SW 1271 (cell line): Measurements from ENCODE around the gene SCYL1.

Experiments used
- DNase-seq, 2 experiments: peaks; one replicate each; lab custom pipeline; 2025; lab: John Stamatoyannopoulos, UW

Gene SCYL1

DNA sequence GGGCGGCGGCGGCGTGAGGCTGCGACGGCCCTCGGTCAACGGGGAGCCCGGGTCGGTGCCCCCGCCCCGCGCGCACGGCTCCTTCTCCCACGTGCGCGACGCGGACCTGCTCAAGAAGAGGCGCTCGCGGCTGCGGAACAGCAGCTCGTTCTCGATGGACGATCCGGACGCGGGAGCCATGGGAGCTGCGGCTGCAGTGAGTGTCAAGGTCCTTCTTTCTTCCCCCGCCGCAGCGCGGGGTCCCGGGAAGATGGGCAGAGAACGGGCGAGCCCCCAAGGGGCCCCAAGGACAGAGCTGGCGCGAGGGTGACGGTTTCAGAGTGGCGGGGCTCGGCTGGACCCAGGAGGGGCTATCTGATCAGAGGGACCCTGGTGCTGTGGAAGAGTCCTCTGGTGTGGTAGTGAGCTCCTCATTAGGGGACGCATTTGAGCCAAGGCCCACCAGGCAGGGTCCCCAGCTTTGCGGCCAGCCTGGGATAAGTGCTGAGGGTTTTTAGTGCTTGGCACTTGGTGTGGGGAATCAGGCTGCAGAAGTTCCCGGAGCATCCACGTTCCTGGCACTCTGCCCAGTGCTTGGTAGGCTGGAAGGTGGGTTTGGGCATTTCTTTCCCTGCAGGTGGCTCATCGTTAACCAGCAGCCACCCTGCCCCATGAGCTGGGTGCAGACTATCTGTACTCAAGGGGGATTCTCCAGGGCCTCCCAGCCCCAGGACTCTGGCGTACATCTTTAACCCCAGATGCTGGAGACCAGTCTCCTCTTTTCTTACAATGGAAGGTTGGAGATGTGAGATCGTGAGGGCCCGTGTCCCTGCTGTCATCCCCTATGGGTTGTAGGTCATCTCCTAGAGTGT lies 60.7 kb downstream of the SCYL1 start:
- no peak for DNase-seq

DNA sequence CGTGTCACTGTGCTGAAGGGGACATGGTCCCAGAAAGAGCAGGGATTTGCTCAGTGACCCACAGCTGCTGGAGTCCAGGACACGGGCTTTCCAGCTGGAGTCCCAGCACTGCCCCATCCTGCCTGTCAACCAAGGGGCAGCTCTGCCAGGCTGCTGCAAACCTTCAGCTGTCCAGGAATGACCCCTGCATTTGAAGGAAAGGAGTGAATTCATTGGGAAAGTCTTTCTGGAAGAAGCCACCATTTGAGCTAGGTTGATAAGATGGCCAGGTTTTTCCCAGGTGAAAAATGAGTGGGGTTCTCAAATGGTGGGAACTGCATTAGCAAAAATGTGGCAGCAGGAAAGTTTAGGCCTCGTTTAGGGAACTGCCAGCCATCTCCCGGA lies 61.4 kb downstream of the SCYL1 start:
- no peak for DNase-seq

DNA sequence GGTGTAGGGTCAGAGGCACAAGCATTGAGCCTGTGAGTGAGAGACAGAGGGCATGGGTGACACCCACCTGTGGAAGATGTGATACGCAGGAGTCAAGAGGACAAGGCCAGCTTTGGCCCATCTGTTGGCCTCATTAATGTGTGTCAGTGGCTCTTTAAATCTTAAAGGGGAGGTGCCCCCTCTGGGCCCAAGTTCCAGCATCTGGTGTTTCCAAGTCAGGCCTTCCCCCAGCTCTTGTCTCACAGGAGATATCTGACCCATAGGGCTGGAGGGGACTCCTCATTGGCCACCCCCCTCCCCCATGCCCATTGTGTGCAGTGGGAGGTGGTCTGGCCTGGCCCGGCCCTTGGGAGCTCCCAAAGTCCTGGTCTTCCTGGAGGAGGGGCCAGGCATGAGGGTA lies 61.8 kb downstream of the SCYL1 start:
- DNase-seq: no peak
